ENCODE measurements around the gene PLPP7.

- TF ChIP-seq FOXJ3 (CRISPR knock-in tag; IDR thresholded peaks at IDR 0.05): no peak
- TF ChIP-seq RCOR1 (IDR thresholded peaks at IDR 0.05; ENCODE audit: low read length): no peak
- TF ChIP-seq REST (IDR thresholded peaks at IDR 0.05; ENCODE audit: low read depth, low read length): no peak
- TF ChIP-seq, protein P1, sequence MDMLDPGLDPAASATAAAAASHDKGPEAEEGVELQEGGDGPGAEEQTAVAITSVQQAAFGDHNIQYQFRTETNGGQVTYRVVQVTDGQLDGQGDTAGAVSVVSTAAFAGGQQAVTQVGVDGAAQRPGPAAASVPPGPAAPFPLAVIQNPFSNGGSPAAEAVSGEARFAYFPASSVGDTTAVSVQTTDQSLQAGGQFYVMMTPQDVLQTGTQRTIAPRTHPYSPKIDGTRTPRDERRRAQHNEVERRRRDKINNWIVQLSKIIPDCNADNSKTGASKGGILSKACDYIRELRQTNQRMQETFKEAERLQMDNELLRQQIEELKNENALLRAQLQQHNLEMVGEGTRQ (IDR thresholded peaks at IDR 0.05; ENCODE audit: borderline replicate concordance, low read depth, low read length): no peak
- TF ChIP-seq JUND (IDR thresholded peaks at IDR 0.05): no peak
- TF ChIP-seq CTCF (IDR thresholded peaks at IDR 0.05): no peak
- TF ChIP-seq RAD21 (IDR thresholded peaks at IDR 0.05; ENCODE audit: low read length): no peak
- no peak for TF ChIP-seq MAX (IDR thresholded peaks at IDR 0.05; ENCODE audit: low read depth)
- no peak for TF ChIP-seq EP300 (IDR thresholded peaks at IDR 0.05; ENCODE audit: borderline replicate concordance in 1 of 2, low read depth in 1 of 2, low read length in 1 of 2)
- TF ChIP-seq POLR2AphosphoS5 (IDR thresholded peaks at IDR 0.05; ENCODE audit: low read depth, low read length): no peak
Measured at GRCh38 chr9:131334629-131335367, 45.3 kb downstream of the PLPP7 start.

Data from SK-N-SH (cell line).